ENCODE data around the gene RMND5B. TPM values are rescaled to one million over a fixed set of nuclear protein-coding genes. Genes with fewer than 3 reads are reported as not detected.
A peak's percentile ranks its signal among the peaks of the same experiment; 100 is the strongest.
"Not testable (repeated sequence)": the region's sequence is repeated elsewhere in the genome, so short reads cannot be mapped to it uniquely, and the experiment has no call there.

Gene RMND5B
- total RNA-seq, 1 donor from 2014 or later, result 51.3 TPM

DNA sequence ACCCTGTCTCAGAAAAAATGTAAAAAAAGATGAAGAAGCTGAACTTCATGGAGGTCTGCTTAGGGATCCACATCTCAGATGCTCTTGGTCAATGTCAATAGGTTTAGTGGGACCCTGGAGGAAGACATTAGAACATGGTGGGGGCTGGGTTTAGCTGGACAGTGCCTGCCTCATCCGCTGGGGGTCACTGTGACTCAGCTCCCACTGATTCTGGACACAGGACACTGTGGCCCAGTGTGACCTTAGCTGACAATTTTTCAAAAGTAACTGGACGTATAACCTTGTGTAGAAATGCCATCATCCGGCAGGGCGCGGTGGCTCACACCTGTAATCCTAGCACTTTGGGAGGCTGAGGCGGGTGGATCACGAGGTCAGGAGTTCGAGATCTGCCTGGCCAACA lies 66.2 kb downstream of the RMND5B start:
- Mint-ChIP-seq H3K4me3 (ENCODE audit: unreplicated experiment) (no peak overlapping the region), H3K36me3 (ENCODE audit: unreplicated experiment) (peaks cover 4% of the 10 kb centered on the region)

DNA sequence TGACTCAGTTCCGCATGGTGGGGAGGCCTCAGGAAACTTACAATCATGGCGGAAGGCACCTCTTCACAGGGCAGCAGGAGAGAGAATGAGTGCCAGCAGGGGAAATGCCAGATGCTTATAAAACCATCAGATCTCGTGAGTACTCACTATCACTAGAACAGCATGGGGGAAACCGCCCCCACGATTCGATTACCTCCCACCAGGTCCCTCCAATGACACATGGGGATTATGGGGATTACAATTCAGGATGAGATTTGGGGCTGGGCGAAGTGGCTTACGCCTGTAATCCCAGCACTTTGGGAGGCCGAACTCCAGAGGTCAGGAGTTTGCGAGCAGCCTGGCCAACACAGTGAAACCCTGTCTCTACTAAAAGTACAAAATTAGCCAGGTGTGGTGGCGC lies 67.3 kb downstream of the RMND5B start:
- H3K9me3 Mint-ChIP-seq (ENCODE audit: unreplicated experiment); H3K27me3 Mint-ChIP-seq (ENCODE audit: unreplicated experiment); H3K4me1 Mint-ChIP-seq (ENCODE audit: low read depth, unreplicated experiment); H3K4me3 Mint-ChIP-seq (ENCODE audit: unreplicated experiment); H3K27ac Mint-ChIP-seq (ENCODE audit: unreplicated experiment); DNase-seq; H3K36me3 Mint-ChIP-seq (ENCODE audit: unreplicated experiment): not testable (repeated sequence)

More for the DNA sequence above, 66.2 kb downstream of the RMND5B start:
- DNase-seq, result peak; percentile 54
- Mint-ChIP-seq H3K27me3 (ENCODE audit: unreplicated experiment) (peaks cover 3% of the 10 kb centered on the region), H3K27ac (ENCODE audit: unreplicated experiment) (no peak overlapping the region), H3K9me3 (ENCODE audit: unreplicated experiment) (peaks cover 4% of the 10 kb centered on the region), H3K4me1 (ENCODE audit: low read depth, unreplicated experiment) (no peaks in the 10 kb centered on the region)
- TF ChIP-seq, protein P1, sequence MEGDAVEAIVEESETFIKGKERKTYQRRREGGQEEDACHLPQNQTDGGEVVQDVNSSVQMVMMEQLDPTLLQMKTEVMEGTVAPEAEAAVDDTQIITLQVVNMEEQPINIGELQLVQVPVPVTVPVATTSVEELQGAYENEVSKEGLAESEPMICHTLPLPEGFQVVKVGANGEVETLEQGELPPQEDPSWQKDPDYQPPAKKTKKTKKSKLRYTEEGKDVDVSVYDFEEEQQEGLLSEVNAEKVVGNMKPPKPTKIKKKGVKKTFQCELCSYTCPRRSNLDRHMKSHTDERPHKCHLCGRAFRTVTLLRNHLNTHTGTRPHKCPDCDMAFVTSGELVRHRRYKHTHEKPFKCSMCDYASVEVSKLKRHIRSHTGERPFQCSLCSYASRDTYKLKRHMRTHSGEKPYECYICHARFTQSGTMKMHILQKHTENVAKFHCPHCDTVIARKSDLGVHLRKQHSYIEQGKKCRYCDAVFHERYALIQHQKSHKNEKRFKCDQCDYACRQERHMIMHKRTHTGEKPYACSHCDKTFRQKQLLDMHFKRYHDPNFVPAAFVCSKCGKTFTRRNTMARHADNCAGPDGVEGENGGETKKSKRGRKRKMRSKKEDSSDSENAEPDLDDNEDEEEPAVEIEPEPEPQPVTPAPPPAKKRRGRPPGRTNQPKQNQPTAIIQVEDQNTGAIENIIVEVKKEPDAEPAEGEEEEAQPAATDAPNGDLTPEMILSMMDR (IDR thresholded peaks at IDR 0.05; ENCODE audit: partially characterized antibody, unreplicated experiment), result peak; percentile 57

DNA sequence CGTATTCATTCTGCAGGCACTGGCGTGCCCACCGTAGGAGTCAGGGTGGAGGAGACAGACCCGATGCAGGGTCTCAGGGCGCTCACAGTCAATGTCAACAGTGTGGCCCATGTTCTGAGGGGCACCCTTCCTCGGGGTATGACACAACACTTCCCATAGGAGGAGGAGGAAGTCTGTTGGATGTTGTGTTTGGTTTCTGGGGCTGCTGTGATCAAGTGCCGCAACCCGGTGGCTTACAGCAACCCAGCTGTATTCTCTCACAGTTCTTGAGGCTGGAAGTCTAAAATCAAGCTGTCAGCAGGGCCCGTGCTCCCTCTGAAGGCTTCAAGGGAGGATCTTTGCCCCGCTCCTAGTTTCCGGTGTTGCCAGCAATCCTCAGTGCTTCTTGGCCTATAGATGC lies 67.9 kb downstream of the RMND5B start:
- DNase-seq, result no peak
- no peak overlapping the region for H3K27ac Mint-ChIP-seq (ENCODE audit: unreplicated experiment)
- no peaks in the 10 kb centered on the region for H3K36me3 Mint-ChIP-seq (ENCODE audit: unreplicated experiment)
- no peaks in the 10 kb centered on the region for H3K4me1 Mint-ChIP-seq (ENCODE audit: low read depth, unreplicated experiment)
- peaks cover 3% of the 10 kb centered on the region for H3K27me3 Mint-ChIP-seq (ENCODE audit: unreplicated experiment)
- TF ChIP-seq, protein P1 (IDR thresholded peaks at IDR 0.05; ENCODE audit: partially characterized antibody, unreplicated experiment), result no peak
- H3K4me3 Mint-ChIP-seq (ENCODE audit: unreplicated experiment), result no peak overlapping the region
- peaks cover 2% of the 10 kb centered on the region for H3K9me3 Mint-ChIP-seq (ENCODE audit: unreplicated experiment)

DNA sequence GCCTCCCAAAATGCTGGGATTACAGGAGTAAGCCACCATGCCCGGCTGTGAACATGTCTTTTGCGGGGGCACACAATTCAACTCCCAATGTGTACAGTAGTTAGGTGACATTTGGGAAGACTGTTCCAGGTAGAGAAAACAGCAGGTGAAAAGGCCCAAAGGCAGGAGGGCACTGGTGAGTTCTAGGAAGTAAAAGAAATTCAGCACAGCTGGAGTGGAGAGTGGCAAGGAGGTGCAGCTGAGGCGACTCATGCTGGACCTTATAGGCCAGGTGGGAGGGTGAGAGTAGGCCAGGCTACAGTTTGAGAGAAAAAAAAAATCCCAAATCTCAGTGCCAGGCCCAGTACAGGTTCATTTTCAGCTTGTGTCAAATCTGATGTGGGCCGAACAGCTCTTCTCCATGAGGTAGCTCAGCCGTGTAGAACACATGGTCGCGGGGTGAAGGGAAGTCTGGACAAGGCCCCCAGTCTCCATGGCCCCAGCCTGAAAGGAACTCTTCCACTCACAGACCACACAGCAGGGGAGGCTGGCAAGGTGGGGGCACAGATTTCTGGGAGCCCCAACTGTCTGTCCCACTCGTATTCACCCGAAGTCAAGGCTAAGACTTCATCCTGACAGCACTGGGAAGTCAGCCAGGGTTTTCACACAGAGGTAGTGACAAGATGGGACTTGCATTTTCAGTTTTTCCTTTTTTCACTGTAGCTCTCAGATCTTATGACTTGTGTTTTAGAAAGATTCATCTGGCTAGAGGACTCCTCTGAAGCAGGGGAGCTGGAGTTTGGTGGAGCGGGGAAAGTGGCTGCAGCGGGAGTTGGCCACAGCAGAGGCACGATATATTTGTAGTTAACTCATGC lies 69.0 kb downstream of the RMND5B start:
- DNase-seq, result no peak
- H3K27me3 Mint-ChIP-seq (ENCODE audit: unreplicated experiment), result peaks cover 6% of the 10 kb centered on the region
- H3K36me3 Mint-ChIP-seq (ENCODE audit: unreplicated experiment), result no peaks in the 10 kb centered on the region
- no peaks in the 10 kb centered on the region for H3K4me1 Mint-ChIP-seq (ENCODE audit: low read depth, unreplicated experiment)
- peaks cover 6% of the 10 kb centered on the region for H3K9me3 Mint-ChIP-seq (ENCODE audit: unreplicated experiment)
- TF ChIP-seq, protein P1 (IDR thresholded peaks at IDR 0.05; ENCODE audit: partially characterized antibody, unreplicated experiment), result no peak
- no peak overlapping the region for H3K4me3 Mint-ChIP-seq (ENCODE audit: unreplicated experiment)
- H3K27ac Mint-ChIP-seq (ENCODE audit: unreplicated experiment), result no peak overlapping the region

Other genes with a start within 250 kb of the RMND5B start
- gene PROP1, start 134.8 kb upstream of the RMND5B start, total RNA-seq (ENCODE audit: unreplicated experiment), result not detected
- 2.2 TPM for gene N4BP3, start 17.5 kb upstream of the RMND5B start, total RNA-seq (ENCODE audit: unreplicated experiment)
- gene NHP2, start 22.9 kb downstream of the RMND5B start, total RNA-seq (ENCODE audit: unreplicated experiment), result 128 TPM
- not detected for gene GMCL2, start 56.4 kb downstream of the RMND5B start, total RNA-seq (ENCODE audit: unreplicated experiment)
- 281 TPM for gene HNRNPAB, start 73.5 kb downstream of the RMND5B start, total RNA-seq (ENCODE audit: unreplicated experiment)
- 89.7 TPM for gene PHYKPL, start 101.8 kb downstream of the RMND5B start, total RNA-seq (ENCODE audit: unreplicated experiment)

Data from glutamatergic neuron (in vitro differentiated cells).